ENCODE results near the gene REEP5. TPM values are rescaled to one million over a fixed set of nuclear protein-coding genes. Genes with fewer than 3 reads are reported as not detected.
"Not testable (repeated sequence)": the region's sequence is repeated elsewhere in the genome, so short reads cannot be mapped to it uniquely, and the experiment has no call there.

The REEP5 gene
- polyA plus RNA-seq, 3 donors from 2014 or later = 94.8 to 148 (median 103) TPM

DNA sequence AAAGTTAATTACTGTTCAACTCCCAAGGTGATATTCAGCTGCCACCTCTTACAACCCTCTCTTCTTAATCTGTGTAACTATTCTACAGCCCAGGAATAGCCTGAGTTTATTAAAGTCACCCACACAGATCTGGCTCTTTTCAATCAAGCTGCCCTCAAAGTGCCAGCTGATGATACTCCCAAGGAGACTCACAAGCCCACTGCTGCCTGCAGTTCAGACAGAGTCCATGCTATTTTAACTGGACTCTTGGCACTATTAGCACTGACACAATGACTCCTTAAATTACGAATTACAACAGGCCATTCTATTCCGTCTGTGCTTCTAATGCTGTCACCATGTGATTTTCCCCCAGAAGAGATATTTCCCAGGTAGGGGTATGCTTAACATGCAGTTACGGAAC, 26.3 kb downstream of the REEP5 start:
- H3K36me3 Mint-ChIP-seq = peaks cover 12 to 26% (median 24%) of the 10 kb centered on the region in 3 donors
- H3K27me3 Mint-ChIP-seq (ENCODE audit: low read depth in 3 of 3) = peaks cover 0 to 2% (median 0%) of the 10 kb centered on the region in 3 donors
- peaks cover 8 to 36% of the 10 kb centered on the region in 2 donors for H3K4me1 Mint-ChIP-seq
- no peak for DNase-seq
- H3K9me3 Mint-ChIP-seq = no peaks in the 10 kb centered on the region
- H3K4me3 Mint-ChIP-seq = no peak overlapping the region
- peak overlapping the region in 1 of 6 donors; percentile 0 for H3K27ac Mint-ChIP-seq

DNA sequence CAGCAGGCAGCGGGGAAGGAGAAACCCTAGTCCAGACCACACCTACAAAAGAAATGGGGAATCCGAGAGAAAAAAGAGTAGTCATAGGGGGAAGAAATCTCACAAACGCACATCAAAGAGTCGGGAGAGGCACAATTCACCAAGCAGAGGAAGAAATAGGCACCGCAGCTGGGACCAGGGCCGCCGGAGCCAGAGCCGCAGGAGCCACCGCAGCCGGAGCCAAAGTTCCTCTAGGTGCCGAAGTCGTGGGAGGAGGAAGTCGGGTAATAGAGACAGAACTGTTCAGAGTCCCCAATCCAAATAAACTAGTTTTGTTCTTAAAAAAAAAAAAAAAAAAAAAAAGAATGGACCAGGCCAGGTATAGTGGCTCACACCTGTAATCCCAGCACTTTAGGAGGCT, 29.3 kb downstream of the REEP5 start:
- Mint-ChIP-seq H3K4me3 (no peak overlapping the region), H3K36me3 (peaks cover 18 to 25% (median 21%) of the 10 kb centered on the region in 3 donors)

DNA sequence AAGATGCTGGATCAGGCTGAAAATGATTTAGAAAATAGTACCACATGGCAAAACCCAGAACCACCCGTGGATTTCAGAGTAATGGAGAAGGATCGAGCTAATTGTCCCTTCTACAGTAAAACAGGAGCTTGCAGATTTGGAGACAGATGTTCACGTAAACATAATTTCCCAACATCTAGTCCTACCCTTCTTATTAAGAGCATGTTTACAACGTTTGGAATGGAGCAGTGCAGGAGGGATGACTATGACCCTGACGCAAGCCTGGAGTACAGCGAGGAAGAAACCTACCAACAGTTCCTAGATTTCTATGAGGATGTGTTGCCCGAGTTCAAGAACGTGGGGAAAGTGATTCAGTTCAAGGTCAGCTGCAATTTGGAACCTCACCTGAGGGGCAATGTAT, 30.0 kb downstream of the REEP5 start:
- peaks cover 28 to 45% of the 10 kb centered on the region in 2 donors for H3K4me1 Mint-ChIP-seq
- not testable (repeated sequence) for H3K27me3 Mint-ChIP-seq (ENCODE audit: low read depth in 3 of 3); H3K4me3 Mint-ChIP-seq; H3K9me3 Mint-ChIP-seq; DNase-seq
- peak overlapping the region in 3 of 6 donors; percentile 1 to 53 (median 36) for H3K27ac Mint-ChIP-seq
- peaks cover 18 to 22% (median 21%) of the 10 kb centered on the region in 3 donors for H3K36me3 Mint-ChIP-seq

More for the DNA sequence above, 29.3 kb downstream of the REEP5 start:
- no peaks in the 10 kb centered on the region for H3K9me3 Mint-ChIP-seq
- H3K27ac Mint-ChIP-seq = peak overlapping the region in 2 of 6 donors; percentile 8 to 54
- no peak for DNase-seq
- H3K4me1 Mint-ChIP-seq = peaks cover 22 to 45% of the 10 kb centered on the region in 2 donors
- H3K27me3 Mint-ChIP-seq (ENCODE audit: low read depth in 3 of 3) = peaks cover 0 to 2% (median 0%) of the 10 kb centered on the region in 3 donors

DNA sequence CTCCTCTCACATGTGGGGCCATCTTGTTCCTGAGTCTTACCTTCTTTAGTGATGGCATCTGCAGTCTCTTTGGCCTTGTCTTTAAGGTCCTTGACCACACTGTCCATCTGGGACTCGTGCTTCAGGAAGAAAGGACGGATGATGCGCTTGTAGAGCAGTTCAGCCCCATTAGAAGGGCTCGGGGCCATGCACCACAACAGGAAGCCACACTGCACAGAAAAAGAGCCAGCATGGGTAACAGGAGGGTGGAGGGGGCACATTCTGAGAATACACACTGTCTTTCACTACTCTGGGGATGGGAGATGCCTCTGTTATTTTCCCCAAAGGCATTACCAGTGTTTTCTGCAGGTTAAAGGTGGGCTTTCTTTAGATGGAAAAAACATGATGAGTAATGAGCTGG, 35.1 kb downstream of the REEP5 start:
- DNase-seq = peak in 2 of 3 donors; percentile 16 to 28
- Mint-ChIP-seq H3K27ac (peak overlapping the region; percentile 56 to 88 (median 78)), H3K9me3 (no peaks in the 10 kb centered on the region), H3K4me3 (peak overlapping the region; percentile 43 to 74 (median 60)), H3K4me1 (peaks cover 36 to 42% of the 10 kb centered on the region in 2 donors), H3K36me3 (peaks cover 12 to 26% (median 15%) of the 10 kb centered on the region in 3 donors), H3K27me3 (ENCODE audit: low read depth in 3 of 3) (no peaks in the 10 kb centered on the region)

DNA sequence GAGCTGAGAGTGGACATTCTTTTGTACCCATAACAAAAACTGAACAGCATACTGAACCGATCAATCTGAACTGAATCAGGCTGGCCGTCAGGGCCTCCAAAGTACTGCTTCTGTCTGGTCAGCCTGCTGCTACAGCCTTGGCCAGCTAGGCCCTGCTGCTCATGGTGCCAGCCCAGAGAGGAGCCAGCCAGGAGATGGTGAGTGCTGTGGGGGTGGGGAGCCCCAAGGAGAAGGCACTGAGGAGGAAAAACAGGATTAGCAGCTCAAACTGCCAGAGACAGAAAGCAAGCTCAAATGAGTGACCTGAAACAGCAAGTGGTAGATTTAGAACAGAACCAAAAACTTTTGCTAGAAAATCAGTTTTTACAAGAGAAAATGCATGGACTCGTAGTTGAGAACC, 37.0 kb downstream of the REEP5 start:
- no peak for DNase-seq
- no peak overlapping the region for H3K4me3 Mint-ChIP-seq
- H3K9me3 Mint-ChIP-seq = no peaks in the 10 kb centered on the region
- peaks cover 34 to 41% of the 10 kb centered on the region in 2 donors for H3K4me1 Mint-ChIP-seq
- peaks cover 6 to 28% (median 10%) of the 10 kb centered on the region in 3 donors for H3K36me3 Mint-ChIP-seq
- H3K27ac Mint-ChIP-seq = peak overlapping the region in 2 of 6 donors; percentile 36 to 71
- H3K27me3 Mint-ChIP-seq (ENCODE audit: low read depth in 3 of 3) = no peaks in the 10 kb centered on the region

DNA sequence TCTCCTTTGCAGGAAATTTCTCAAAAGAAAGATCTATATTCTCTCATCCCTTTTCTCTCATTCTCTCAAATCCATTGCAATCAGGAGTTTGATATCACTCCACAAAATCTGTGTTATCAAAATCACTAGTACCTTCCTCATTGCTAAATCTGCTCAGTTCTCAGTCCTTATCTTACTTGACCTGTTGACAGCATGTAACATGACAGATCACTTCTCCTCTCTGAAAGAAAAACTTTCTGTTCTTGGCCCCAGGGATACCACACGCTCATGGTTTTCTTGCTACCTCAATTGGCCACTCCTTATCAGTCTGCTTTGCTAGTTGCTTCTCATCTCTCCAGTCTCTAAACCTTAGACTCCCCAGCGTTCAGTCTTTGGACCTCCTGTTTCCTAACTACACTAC, 38.8 kb downstream of the REEP5 start:
- peaks cover 4 to 31% (median 6%) of the 10 kb centered on the region in 3 donors for H3K36me3 Mint-ChIP-seq
- no peak for DNase-seq
- H3K27ac Mint-ChIP-seq = no peak overlapping the region
- H3K4me1 Mint-ChIP-seq = peaks cover 33 to 43% of the 10 kb centered on the region in 2 donors
- H3K9me3 Mint-ChIP-seq = no peaks in the 10 kb centered on the region
- H3K4me3 Mint-ChIP-seq = no peak overlapping the region
- no peaks in the 10 kb centered on the region for H3K27me3 Mint-ChIP-seq (ENCODE audit: low read depth in 3 of 3)

DNA sequence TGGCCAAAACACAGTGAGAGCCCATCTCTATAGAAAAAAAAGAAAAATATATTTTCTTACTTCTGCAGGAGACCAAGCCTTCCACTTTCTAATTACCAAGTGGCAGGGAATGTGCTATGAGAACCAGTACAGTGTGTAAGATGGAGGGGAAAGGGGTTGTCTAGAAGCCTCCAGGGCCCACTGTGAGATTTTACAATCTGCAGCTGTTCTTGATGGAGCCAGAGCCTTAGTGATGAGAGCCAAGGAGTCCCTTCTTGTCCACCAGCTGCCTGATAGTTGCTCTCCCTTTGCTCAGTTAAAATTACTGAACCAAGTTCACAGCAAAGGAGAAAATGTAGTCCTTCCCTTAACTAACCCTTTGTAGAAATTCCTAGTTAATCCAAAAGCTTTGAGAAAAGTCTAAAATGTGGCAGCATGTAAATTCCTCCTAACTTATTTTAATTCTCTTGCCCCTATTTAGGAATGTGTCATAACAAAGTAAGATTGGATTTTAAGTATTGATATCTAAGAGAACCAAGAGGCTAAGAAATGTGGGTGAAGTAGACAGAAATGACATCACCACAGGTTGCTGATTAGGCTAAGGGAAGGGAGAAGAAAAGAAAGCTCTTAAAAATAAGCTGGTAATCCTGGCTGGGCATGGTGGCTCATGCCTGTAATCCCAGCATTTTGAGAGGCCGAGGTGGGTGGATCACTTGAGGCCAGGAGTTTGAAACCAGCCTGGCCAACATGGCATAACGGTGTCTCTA, 41.6 kb downstream of the REEP5 start:
- Mint-ChIP-seq H3K9me3 (no peaks in the 10 kb centered on the region), H3K27me3 (ENCODE audit: low read depth in 3 of 3) (no peaks in the 10 kb centered on the region), H3K4me1 (peaks cover 20 to 35% of the 10 kb centered on the region in 2 donors), H3K36me3 (peaks cover 0 to 32% (median 15%) of the 10 kb centered on the region in 3 donors), H3K27ac (peak overlapping the region; percentile 41 to 78 (median 60)), H3K4me3 (no peak overlapping the region)
- DNase-seq = no peak

DNA sequence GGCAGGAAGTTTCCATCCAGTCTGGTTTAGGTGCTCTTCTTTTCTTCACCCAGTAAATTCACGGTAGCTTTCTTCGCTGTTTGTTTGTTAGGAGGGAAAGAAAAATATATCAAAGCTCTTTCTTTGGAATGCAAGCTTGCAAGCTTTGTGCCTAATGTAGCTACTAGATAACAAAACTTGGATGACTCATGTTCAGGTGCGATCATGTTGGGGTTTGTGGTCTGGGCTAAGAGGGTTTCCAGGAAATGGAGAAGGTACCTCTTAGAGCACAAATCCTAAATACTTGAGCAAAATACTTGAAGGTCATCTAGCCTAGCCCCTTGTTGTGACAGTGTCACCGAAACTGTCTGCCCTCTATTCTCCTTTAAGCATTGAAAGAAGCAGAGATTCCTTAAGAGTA, 43.3 kb downstream of the REEP5 start:
- Mint-ChIP-seq H3K27me3 (ENCODE audit: low read depth in 3 of 3) (no peaks in the 10 kb centered on the region), H3K9me3 (no peaks in the 10 kb centered on the region), H3K27ac (peak overlapping the region; percentile 5 to 81 (median 72)), H3K4me1 (peaks cover 20 to 35% of the 10 kb centered on the region in 2 donors), H3K4me3 (peak overlapping the region in 2 of 5 donors; percentile 8 to 15), H3K36me3 (peaks cover 0 to 28% (median 10%) of the 10 kb centered on the region in 3 donors)
- DNase-seq = no peak

DNA sequence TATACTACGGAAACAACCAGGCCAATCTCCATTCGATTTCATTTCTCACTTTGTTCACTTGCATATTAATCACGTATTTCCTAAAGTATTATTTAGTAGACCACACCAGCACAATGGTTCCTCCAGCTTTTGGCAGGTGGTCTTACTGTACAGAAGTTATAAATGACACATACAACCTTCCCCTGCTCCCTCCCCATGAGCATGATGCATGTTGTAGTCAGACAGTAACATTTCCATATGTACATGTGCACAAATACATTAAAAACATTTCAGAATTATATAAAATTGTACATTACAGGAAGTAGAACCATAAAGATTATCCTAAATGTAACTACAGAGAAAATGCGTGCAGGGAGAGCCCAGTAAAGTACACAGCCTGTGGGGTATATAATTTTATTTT, 43.9 kb downstream of the REEP5 start:
- H3K4me3 Mint-ChIP-seq = no peak overlapping the region
- peaks cover 23 to 35% of the 10 kb centered on the region in 2 donors for H3K4me1 Mint-ChIP-seq
- DNase-seq = no peak
- no peaks in the 10 kb centered on the region for H3K27me3 Mint-ChIP-seq (ENCODE audit: low read depth in 3 of 3)
- peak overlapping the region in 4 of 6 donors; percentile 1 to 76 (median 42) for H3K27ac Mint-ChIP-seq
- no peaks in the 10 kb centered on the region for H3K9me3 Mint-ChIP-seq
- peaks cover 0 to 28% (median 10%) of the 10 kb centered on the region in 3 donors for H3K36me3 Mint-ChIP-seq

DNA sequence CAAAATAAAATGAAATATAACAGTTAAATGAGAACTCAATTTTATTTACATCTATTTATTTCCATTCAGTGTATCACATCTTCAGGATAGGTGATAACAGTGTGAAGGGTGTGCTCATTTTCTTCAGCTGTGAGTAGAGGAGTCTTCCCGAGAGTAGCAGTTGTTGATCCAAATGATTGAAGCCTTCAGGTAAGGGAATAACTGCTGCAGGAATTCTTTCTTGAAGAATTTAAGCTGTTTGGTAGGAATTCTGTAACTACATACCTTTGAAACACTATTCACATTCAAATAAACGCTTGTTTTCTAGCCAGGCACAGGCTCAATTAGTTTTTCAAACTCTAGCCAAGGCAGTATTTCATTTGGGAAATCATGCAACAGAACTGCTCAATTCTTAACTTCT, 45.7 kb downstream of the REEP5 start:
- Mint-ChIP-seq H3K36me3 (peaks cover 4 to 32% (median 10%) of the 10 kb centered on the region in 3 donors), H3K27me3 (ENCODE audit: low read depth in 3 of 3) (no peaks in the 10 kb centered on the region), H3K9me3 (no peaks in the 10 kb centered on the region), H3K4me3 (no peak overlapping the region), H3K4me1 (peaks cover 25 to 41% of the 10 kb centered on the region in 2 donors), H3K27ac (no peak overlapping the region)
- no peak for DNase-seq

DNA sequence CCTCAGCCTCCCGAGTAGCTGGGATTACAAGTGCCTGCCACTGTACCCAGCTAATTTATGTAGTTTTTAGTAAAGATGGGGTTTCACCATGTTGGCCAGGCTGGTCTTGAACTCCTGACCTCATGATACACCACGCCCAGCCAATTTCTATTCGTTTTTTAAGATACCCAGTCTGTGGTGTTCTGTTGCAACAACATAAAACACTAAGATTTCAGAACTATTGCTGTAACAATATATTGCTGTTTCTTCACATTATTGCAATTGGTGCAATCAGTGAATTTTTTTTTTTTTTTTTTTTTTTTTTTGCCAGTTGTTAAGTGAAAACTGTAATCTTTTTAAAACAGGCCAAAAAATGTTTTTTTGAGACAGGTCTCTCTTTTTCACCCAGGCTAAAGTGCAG, 51.1 kb downstream of the REEP5 start:
- peaks cover 9 to 27% of the 10 kb centered on the region in 2 donors for H3K4me1 Mint-ChIP-seq

DNA sequence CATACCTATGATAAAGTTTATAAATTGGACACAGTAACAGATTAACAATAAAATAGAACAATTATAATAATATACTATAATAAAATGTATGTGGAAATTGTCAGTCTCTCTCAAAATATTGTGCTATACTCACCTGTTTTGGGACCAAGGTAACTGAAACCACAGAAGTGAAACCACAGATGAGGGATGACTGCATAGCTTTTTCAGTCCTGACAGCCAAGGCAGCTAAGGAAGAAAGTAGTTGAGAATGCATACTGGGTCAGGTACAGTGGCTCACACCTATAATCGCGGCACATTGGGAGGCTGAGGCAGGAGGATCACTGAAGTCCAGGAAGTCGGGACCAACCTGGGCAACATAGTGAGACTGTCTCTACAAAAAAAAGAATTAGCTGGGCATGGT, 52.1 kb downstream of the REEP5 start:
- Mint-ChIP-seq H3K27me3 (ENCODE audit: low read depth in 3 of 3) (no peaks in the 10 kb centered on the region), H3K36me3 (peaks cover 14 to 28% (median 15%) of the 10 kb centered on the region in 3 donors), H3K4me3 (no peak overlapping the region), H3K27ac (peak overlapping the region in 2 of 6 donors; percentile 28 to 29), H3K4me1 (peaks cover 9 to 27% of the 10 kb centered on the region in 2 donors), H3K9me3 (no peaks in the 10 kb centered on the region)
- no peak for DNase-seq

More for the DNA sequence above, 51.1 kb downstream of the REEP5 start:
- Mint-ChIP-seq H3K36me3 (peaks cover 14 to 28% (median 15%) of the 10 kb centered on the region in 3 donors), H3K27me3 (ENCODE audit: low read depth in 3 of 3) (no peaks in the 10 kb centered on the region), H3K4me3 (no peak overlapping the region), H3K9me3 (no peaks in the 10 kb centered on the region), H3K27ac (peak overlapping the region in 1 of 6 donors; percentile 64)
- DNase-seq = no peak

DNA sequence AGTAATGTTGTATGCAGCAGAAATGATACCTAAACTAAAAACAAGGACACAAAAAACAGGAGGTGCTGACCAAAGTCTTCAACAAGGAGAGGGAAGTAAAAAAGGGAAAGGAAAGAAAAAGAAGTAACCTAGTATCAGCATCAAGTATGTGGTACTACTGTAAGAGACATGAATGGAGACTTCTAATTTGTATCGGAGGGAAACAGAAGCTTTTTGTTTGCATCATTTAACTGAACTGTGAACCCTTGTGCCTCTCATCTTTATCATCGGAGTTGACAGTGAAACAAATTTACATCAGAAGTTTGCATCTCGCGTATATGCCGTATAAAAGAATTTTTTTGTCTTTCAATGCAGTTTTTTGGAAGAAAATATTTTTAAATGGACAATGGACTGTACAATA, 54.6 kb downstream of the REEP5 start:
- Mint-ChIP-seq H3K36me3 (peaks cover 10 to 22% (median 15%) of the 10 kb centered on the region in 3 donors), H3K27ac (peak overlapping the region in 2 of 6 donors; percentile 8 to 62)

DNA sequence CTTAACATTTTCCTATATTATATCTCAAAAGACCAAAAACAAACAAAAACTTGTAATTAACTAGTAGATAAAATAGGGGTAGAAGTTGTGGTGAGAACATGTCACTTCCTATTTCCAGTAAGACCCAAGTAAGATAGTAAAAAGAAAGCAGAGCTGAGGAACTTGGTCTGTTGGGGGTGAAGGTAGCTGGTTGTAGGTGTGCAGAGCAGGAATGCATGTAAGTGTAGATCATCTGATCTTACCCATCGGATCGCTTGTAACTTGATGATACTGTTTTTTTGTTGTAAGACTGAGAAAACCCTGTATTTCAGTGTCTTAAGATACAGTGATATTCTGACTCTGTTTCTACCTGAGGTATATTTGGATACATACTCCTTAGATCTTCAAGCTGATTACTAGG, 55.3 kb downstream of the REEP5 start:
- DNase-seq = no peak
- Mint-ChIP-seq H3K36me3 (peaks cover 10 to 22% (median 15%) of the 10 kb centered on the region in 3 donors), H3K9me3 (no peaks in the 10 kb centered on the region), H3K27ac (peak overlapping the region in 2 of 6 donors; percentile 14 to 57), H3K4me1 (peaks cover 25 to 51% of the 10 kb centered on the region in 2 donors), H3K27me3 (ENCODE audit: low read depth in 3 of 3) (no peaks in the 10 kb centered on the region), H3K4me3 (no peak overlapping the region)

More for the DNA sequence above, 54.6 kb downstream of the REEP5 start:
- peaks cover 18 to 44% of the 10 kb centered on the region in 2 donors for H3K4me1 Mint-ChIP-seq
- no peak overlapping the region for H3K4me3 Mint-ChIP-seq
- no peaks in the 10 kb centered on the region for H3K9me3 Mint-ChIP-seq
- no peak for DNase-seq
- H3K27me3 Mint-ChIP-seq (ENCODE audit: low read depth in 3 of 3) = no peaks in the 10 kb centered on the region

All from immature natural killer cell (primary cell).